Astrocyte (in vitro differentiated cells and primary cell): ENCODE results near the gene TARDBP.
"Not testable (repeated sequence)": the region's sequence is repeated elsewhere in the genome, so short reads cannot be mapped to it uniquely, and the experiment has no call there.

Experiments used
- EZH2 ChIP-seq: IDR thresholded peaks from 2 replicates; pipeline ENCODE4 v1.6.1; 2012; ENCODE audit warnings: mild to moderate bottlenecking, low read length, inconsistent platforms; ENCODE audit not compliant: insufficient read depth
- TF ChIP-seq, protein P1 (sequence below): IDR thresholded peaks from 2 replicates; pipeline ENCODE4 v1.5.1; 2011; ENCODE audit warnings: low read depth, mild to moderate bottlenecking, inconsistent platforms, low read length, moderate library complexity; ENCODE audit not compliant: insufficient read depth

DNA sequence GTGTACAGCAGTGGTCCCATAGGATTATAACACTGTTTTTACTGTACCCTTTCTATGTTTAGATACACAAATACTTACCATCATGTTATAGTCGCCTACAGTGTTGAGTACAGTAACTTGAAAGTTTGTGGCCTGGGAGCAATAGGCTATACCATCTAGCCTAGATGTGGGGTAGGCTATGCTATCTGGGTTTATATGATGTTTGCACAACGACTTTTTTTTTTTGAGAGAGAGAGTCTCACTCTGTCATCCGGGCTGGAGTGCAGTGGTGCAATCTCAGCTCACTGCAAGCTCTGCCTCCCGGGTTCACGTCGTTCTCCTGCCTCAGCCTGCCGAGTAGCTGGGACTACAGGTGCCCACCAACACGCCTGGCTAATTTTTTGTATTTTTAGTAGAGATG, 6.9 kb downstream of the TARDBP start:
- TF ChIP-seq, protein P1, sequence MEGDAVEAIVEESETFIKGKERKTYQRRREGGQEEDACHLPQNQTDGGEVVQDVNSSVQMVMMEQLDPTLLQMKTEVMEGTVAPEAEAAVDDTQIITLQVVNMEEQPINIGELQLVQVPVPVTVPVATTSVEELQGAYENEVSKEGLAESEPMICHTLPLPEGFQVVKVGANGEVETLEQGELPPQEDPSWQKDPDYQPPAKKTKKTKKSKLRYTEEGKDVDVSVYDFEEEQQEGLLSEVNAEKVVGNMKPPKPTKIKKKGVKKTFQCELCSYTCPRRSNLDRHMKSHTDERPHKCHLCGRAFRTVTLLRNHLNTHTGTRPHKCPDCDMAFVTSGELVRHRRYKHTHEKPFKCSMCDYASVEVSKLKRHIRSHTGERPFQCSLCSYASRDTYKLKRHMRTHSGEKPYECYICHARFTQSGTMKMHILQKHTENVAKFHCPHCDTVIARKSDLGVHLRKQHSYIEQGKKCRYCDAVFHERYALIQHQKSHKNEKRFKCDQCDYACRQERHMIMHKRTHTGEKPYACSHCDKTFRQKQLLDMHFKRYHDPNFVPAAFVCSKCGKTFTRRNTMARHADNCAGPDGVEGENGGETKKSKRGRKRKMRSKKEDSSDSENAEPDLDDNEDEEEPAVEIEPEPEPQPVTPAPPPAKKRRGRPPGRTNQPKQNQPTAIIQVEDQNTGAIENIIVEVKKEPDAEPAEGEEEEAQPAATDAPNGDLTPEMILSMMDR = not testable (repeated sequence)
- not testable (repeated sequence) for TF ChIP-seq EZH2
